ENCODE data around the gene CCDC201. TPM values are rescaled to one million over a fixed set of nuclear protein-coding genes. Genes with fewer than 3 reads are reported as not detected.

Gene CCDC201
- total RNA-seq, 4 donors from 2014 or later = not detected

DNA sequence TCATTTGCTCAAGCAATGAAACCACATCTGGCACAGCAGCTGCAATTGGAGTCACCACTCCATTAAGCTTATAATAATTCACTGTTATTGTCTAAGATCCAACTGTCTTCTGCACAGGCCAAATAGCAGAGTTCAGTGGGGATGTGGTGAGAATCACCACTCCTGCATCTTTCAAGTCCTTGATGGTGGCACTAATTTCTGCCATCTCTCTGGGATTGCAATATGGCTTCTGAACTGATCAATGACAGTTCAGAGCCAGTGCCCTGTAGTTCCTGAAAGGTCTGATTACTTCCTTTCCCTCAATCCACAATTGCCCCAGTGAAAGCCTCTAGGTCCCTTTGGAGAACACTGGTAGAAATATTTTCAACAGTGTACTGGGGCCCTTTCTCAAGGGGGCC is 21.8 kb upstream of the CCDC201 start:
- TF ChIP-seq EP300 (IDR thresholded peaks at IDR 0.05) (no peak), POLR2A (IDR thresholded peaks at IDR 0.05) (no peak)
- TF ChIP-seq, protein P1, sequence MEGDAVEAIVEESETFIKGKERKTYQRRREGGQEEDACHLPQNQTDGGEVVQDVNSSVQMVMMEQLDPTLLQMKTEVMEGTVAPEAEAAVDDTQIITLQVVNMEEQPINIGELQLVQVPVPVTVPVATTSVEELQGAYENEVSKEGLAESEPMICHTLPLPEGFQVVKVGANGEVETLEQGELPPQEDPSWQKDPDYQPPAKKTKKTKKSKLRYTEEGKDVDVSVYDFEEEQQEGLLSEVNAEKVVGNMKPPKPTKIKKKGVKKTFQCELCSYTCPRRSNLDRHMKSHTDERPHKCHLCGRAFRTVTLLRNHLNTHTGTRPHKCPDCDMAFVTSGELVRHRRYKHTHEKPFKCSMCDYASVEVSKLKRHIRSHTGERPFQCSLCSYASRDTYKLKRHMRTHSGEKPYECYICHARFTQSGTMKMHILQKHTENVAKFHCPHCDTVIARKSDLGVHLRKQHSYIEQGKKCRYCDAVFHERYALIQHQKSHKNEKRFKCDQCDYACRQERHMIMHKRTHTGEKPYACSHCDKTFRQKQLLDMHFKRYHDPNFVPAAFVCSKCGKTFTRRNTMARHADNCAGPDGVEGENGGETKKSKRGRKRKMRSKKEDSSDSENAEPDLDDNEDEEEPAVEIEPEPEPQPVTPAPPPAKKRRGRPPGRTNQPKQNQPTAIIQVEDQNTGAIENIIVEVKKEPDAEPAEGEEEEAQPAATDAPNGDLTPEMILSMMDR (IDR thresholded peaks at IDR 0.05) = no peak
- DNase-seq (ENCODE audit: low spot score in 2 of 2) = no peak

DNA sequence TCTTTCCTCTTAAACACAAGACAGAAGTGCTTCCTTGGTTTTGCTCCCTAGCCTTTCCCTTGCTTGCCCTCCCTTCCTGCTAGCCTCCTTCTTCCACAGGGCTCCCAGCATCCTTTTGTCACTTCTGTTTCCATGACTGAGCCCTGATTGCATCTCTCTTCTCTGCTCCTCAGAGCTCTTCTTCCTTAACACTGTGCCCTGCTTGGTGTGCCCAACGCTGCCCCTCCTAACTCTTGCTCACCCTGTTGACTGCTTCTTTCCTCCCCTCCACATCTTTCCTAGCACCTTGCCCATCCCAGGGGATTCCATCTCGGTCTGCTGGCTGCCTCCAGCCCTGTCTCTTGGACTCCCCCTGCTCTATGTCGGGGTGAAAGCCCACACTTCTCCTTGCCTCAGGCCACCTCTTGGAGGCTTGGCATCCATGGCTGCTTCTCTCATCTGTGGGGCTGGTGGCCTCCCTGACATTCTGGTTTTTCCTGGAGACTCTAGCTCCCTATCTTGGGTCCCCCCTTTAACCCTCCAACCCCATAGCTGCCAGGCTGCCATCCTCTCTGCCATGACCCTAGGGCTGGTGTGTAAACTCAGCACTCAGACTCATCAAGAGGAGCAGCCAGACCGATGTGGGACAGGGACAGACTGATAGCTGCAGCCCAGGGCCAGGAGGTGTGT is 21.2 kb upstream of the CCDC201 start:
- 83 to 87% methylated on average over 3 to 4 of the region's 4 CpGs for WGBS, 2 donors
- H3K27me3 ChIP-seq = peaks cover 0 to 25% of the 10 kb centered on the region in 2 donors
- no peaks in the 10 kb centered on the region for H3K9me3 ChIP-seq
- DNase-seq (ENCODE audit: low spot score in 2 of 2) = no peak
- TF ChIP-seq, protein P1 (IDR thresholded peaks at IDR 0.05) = no peak
- no peak for TF ChIP-seq POLR2A (IDR thresholded peaks at IDR 0.05)
- no peak for TF ChIP-seq EP300 (IDR thresholded peaks at IDR 0.05)
- H3K36me3 ChIP-seq = no peaks in the 10 kb centered on the region
- no peak overlapping the region for H3K4me3 ChIP-seq
- H3K27ac ChIP-seq = no peak overlapping the region
- peaks cover 0 to 1% (median 0%) of the 10 kb centered on the region in 4 donors for H3K4me1 ChIP-seq

More for the DNA sequence above, 21.8 kb upstream of the CCDC201 start:
- no peak overlapping the region for H3K27ac ChIP-seq
- H3K27me3 ChIP-seq = peaks cover 0 to 20% of the 10 kb centered on the region in 2 donors
- H3K36me3 ChIP-seq = no peaks in the 10 kb centered on the region
- no peaks in the 10 kb centered on the region for H3K9me3 ChIP-seq
- no peak overlapping the region for H3K4me3 ChIP-seq
- no peaks in the 10 kb centered on the region for H3K4me1 ChIP-seq

DNA sequence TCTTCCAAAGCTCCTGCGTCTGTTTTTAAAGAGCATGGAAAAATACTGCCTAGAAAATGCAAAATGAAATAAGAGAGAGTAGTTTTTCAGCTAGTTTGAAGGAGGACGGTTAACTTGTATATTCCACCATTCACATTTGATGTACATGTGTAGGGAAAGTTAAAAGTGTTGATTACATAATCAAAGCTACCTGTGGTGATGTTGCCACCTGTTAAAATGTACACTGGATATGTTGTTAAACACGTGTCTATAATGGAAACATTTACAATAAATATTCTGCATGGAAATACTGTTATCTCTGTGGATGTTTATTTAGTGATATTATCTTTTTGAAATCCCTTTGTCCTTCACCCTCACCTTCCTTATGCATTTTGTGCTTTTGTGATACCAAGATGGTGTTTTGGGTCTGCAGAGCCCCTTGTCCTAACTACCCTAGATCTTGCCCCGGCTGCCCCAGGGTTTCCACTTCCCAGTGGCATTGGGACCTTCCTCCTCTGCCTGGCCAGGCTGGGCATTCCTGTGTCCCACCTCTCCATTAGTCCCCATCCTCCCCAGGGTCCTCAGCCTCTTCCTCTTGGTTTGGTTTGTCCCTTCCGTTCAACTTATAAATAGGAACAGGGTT is 20.6 kb upstream of the CCDC201 start:
- 74 to 76% methylated on average over 5 of the region's 5 CpGs for WGBS, 2 donors
- Histone ChIP-seq H3K4me1 (peaks cover 0 to 8% (median 0%) of the 10 kb centered on the region in 4 donors), H3K27ac (no peak overlapping the region), H3K9me3 (no peaks in the 10 kb centered on the region), H3K36me3 (no peaks in the 10 kb centered on the region), H3K27me3 (peaks cover 0 to 30% of the 10 kb centered on the region in 2 donors), H3K4me3 (no peak overlapping the region)
- no peak for DNase-seq (ENCODE audit: low spot score in 2 of 2)
- TF ChIP-seq POLR2A (IDR thresholded peaks at IDR 0.05) (no peak), EP300 (IDR thresholded peaks at IDR 0.05) (no peak)
- TF ChIP-seq, protein P1 (IDR thresholded peaks at IDR 0.05) = no peak

DNA sequence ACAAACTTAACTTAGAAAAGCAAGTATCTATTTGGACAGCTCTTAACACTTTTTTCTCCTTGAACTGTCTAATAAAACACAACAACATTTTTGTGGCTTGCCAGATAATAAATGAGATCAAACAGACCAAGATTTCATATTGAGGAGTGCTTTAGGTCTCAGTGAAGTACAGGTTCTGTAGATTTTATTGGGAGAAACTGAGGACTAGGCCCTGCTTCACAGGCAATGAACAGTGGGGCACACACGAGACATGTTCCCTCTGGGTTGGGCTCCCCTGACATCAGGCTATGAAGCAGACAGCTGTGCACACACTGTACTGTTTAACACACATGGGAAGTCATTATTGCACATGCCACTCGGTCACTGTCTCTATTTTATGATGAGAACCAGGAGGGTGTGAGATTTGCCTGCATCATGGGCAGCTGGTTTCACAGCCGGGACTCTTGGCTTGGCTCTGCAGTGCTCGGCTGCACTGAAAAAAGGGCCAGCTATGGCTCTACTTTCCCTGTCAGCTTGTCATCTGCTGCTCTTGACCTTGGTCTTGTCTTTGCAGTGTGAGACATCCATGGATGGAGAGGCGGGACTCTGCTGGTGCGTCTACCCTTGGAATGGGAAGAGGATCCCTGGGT is 19.6 kb upstream of the CCDC201 start:
- TF ChIP-seq EP300 (IDR thresholded peaks at IDR 0.05) (no peak), POLR2A (IDR thresholded peaks at IDR 0.05) (no peak)
- TF ChIP-seq, protein P1 (IDR thresholded peaks at IDR 0.05) = no peak
- H3K9me3 ChIP-seq = no peaks in the 10 kb centered on the region
- H3K36me3 ChIP-seq = no peaks in the 10 kb centered on the region
- H3K4me1 ChIP-seq = peaks cover 0 to 14% (median 0%) of the 10 kb centered on the region in 4 donors
- peaks cover 0 to 39% of the 10 kb centered on the region in 2 donors for H3K27me3 ChIP-seq
- WGBS, 2 donors = 86 to 87% methylated on average over 6 of the region's 6 CpGs
- no peak overlapping the region for H3K4me3 ChIP-seq
- no peak overlapping the region for H3K27ac ChIP-seq
- no peak for DNase-seq (ENCODE audit: low spot score in 2 of 2)

Data from tibial nerve (tissue), 4 donors.